Measurements from ENCODE around the gene INTS7.

GRCh38 chr1:212010004-212010403, 25.4 kb downstream of the INTS7 start:
- no peak for TF ChIP-seq CTCF (IDR thresholded peaks at IDR 0.05)
- TF ChIP-seq POLR2A (IDR thresholded peaks at IDR 0.05) = no peak
